ENCODE results near the gene PLA2R1. TPM values are rescaled to one million over a fixed set of nuclear protein-coding genes. Genes with fewer than 3 reads are reported as not detected.

The PLA2R1 gene
- total and polyA plus RNA-seq, 10 of the 15 experiments (the other 5 are each of a cell fraction or from before 2014, with no cell fraction given) = 0.01 to 0.05 (median 0.02) TPM; not detected in 6

DNA sequence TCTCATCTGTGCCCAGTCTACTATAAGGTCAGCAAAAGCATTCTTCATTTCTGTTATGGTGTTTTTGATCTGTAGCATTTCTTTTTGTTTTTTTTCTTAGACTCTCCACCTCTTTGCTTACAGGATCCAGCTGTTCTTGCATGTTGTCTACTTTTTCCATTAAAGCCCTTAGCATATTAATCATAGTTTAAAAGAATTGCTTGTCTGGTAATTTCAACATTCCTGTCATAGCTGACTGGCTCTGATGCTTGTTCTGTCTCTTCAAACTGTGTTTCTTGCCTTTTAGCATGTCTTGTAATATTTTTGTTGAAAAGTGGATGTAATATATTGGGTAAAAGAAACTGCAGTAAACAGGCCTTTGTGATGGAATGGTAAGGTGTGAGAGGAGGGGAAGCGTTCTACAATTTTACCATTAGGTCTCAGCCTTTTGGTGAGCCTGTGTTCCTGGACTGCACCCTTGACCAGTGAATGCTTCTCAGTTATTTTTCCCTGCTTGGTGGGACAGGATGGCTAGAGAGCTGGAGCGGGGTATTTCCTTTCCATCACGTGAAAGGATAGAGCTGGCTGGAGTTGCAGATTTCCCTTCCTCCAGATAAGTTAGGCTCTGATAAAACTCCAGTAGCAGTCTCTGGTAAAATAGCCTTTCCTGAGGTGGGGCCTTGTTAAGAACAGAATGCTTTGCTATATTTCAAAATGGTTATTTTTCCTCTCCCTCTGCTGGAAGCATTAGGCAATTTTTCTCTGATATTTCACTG, 65.4 kb downstream of the PLA2R1 start:
- no peaks in the 10 kb centered on the region for H3K36me3 ChIP-seq (ENCODE audit: control insufficient read depth in 2 of 2, insufficient read depth in 2 of 2, low read length in 1 of 2)
- 56% methylated on average over 3 of the region's 3 CpGs for WGBS (ENCODE audit: insufficient coverage, insufficient replicate concordance, low lambda C conversion rate, missing lambda C conversion rate)
- ChIA-PET CTCF (interaction anchor here (1.2 to 1.4 kb wide), 4 partner anchors 14 to 213 kb away, joined by 3 to 5 read pairs (median 4); no protein-coding TSS in a partner anchor), POLR2A (interaction anchor here (0.6 kb wide), 1 partner anchor 97 kb away, joined by 3 read pairs; no protein-coding TSS in a partner anchor), RAD21 (ENCODE audit: unreplicated experiment) (no interaction called here), SMC1A (ENCODE audit: uncharacterized antibody, unreplicated experiment) (interaction anchor here (1.1 to 1.7 kb wide), 3 partner anchors 13 to 20 kb away, joined by 3 to 6 read pairs (median 5); no protein-coding TSS in a partner anchor)
- no peaks in the 10 kb centered on the region for H3K9me3 ChIP-seq (replicated peaks; ENCODE audit: control insufficient read depth, insufficient read depth, low read length)
- no peaks in the 10 kb centered on the region for H3K27me3 ChIP-seq (replicated peaks in 1 of 2; ENCODE audit: control insufficient read depth in 2 of 2, insufficient read depth in 2 of 2, low read length in 1 of 2)
- no peak overlapping the region for H2AFZ ChIP-seq (ENCODE audit: control insufficient read depth, low read depth, low read length)
- no peak for ATAC-seq
- H3K4me3 ChIP-seq = no peak overlapping the region
- TF ChIP-seq HCFC1 (IDR thresholded peaks at IDR 0.05; ENCODE audit: low read length) (no peak), EGR1 (IDR thresholded peaks at IDR 0.05; ENCODE audit: borderline replicate concordance in 1 of 2, low read depth in 2 of 2, low read length in 2 of 2) (no peak), FOXM1 (IDR thresholded peaks at IDR 0.05; ENCODE audit: low read depth, low read length) (no peak), DPF2 (IDR thresholded peaks at IDR 0.05) (no peak), MYB (IDR thresholded peaks at IDR 0.05; ENCODE audit: borderline replicate concordance, low read depth, low read length) (no peak), NKRF (conservative IDR thresholded peaks at IDR 0.05) (no peak), ATF3 (IDR thresholded peaks at IDR 0.05; ENCODE audit: borderline replicate concordance, extremely low read depth, low read depth, low read length) (no peak), RELA (IDR thresholded peaks at IDR 0.05; ENCODE audit: borderline replicate concordance, partially characterized antibody) (no peak), PAX5 (IDR thresholded peaks at IDR 0.05; ENCODE audit: borderline replicate concordance, low read depth, low read length) (no peak), ZNF687 (IDR thresholded peaks at IDR 0.05) (no peak)
- TF ChIP-seq, protein P1, sequence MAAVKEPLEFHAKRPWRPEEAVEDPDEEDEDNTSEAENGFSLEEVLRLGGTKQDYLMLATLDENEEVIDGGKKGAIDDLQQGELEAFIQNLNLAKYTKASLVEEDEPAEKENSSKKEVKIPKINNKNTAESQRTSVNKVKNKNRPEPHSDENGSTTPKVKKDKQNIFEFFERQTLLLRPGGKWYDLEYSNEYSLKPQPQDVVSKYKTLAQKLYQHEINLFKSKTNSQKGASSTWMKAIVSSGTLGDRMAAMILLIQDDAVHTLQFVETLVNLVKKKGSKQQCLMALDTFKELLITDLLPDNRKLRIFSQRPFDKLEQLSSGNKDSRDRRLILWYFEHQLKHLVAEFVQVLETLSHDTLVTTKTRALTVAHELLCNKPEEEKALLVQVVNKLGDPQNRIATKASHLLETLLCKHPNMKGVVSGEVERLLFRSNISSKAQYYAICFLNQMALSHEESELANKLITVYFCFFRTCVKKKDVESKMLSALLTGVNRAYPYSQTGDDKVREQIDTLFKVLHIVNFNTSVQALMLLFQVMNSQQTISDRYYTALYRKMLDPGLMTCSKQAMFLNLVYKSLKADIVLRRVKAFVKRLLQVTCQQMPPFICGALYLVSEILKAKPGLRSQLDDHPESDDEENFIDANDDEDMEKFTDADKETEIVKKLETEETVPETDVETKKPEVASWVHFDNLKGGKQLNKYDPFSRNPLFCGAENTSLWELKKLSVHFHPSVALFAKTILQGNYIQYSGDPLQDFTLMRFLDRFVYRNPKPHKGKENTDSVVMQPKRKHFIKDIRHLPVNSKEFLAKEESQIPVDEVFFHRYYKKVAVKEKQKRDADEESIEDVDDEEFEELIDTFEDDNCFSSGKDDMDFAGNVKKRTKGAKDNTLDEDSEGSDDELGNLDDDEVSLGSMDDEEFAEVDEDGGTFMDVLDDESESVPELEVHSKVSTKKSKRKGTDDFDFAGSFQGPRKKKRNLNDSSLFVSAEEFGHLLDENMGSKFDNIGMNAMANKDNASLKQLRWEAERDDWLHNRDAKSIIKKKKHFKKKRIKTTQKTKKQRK (IDR thresholded peaks at IDR 0.05; ENCODE audit: low read depth, low read length) = no peak
- no peaks in the 10 kb centered on the region for H3K4me1 ChIP-seq (ENCODE audit: control insufficient read depth, insufficient read depth, low read length)
- no peak overlapping the region for H3K4me2 ChIP-seq (ENCODE audit: control insufficient read depth, insufficient read depth)
- FAIRE-seq = no peak
- no TSS peak for BruUV-seq (replicated peaks)
- H4K20me1 ChIP-seq (ENCODE audit: control insufficient read depth, insufficient read depth) = no peaks in the 10 kb centered on the region
- no peaks in the 10 kb centered on the region for H3K79me2 ChIP-seq (ENCODE audit: control insufficient read depth, insufficient read depth, low read length)
- no peak overlapping the region for H3K27ac ChIP-seq (ENCODE audit: control insufficient read depth, insufficient read depth)
- DNase-seq (ENCODE audit: low read depth, low spot score) = no peak
- intact Hi-C loops (cut with micrococcal nuclease; ENCODE audit: unreplicated experiment) (no loop called here), in situ Hi-C loops (cut with MboI) (no loop called here)
- no peak overlapping the region for H3K9ac ChIP-seq (ENCODE audit: control insufficient read depth, insufficient read depth, low read length)
